Measurements from ENCODE around the gene AKAP12. TPM values are rescaled to one million over a fixed set of nuclear protein-coding genes. Genes with fewer than 3 reads are reported as not detected.

AKAP12 gene
- total RNA-seq, 1 donor from 2014 or later: 46.6 TPM

GRCh38 chr6:151359486-151359885 is 119.7 kb downstream of the AKAP12 start:
- no peak for DNase-seq (ENCODE audit: low read depth, low spot score)
- H3K27ac Mint-ChIP-seq (ENCODE audit: unreplicated experiment): no peak overlapping the region
- H3K27me3 Mint-ChIP-seq (ENCODE audit: low read depth): no peaks in the 10 kb centered on the region
- no peak for TF ChIP-seq CTCF (conservative IDR thresholded peaks at IDR 0.05)
- H3K4me3 Mint-ChIP-seq: no peak overlapping the region
- H3K9me3 Mint-ChIP-seq: no peaks in the 10 kb centered on the region
- peaks cover 30% of the 10 kb centered on the region for H3K36me3 Mint-ChIP-seq (ENCODE audit: low read depth)
- peaks cover 20% of the 10 kb centered on the region for H3K4me1 Mint-ChIP-seq

DNA sequence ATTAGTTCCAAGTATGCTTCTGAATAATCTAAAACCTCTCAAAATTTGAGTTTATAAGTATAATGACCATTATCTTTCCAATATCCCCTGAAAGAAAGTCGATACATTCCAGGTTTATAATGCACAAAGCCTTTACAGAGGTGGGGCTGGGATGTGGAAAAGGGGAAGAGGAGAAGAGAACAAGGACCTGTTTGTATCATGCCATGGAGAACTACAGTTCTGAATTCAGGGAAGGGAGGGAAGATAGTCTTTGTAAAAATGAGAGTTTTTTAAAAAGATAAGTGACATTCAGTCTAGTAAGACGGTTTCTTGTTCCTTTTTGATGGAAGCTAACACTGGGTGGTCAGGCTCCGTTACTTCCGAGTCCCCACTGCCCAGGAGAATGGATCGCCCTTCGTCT is 125.5 kb downstream of the AKAP12 start:
- Mint-ChIP-seq H3K4me3 (no peak overlapping the region), H3K4me1 (peaks cover 27% of the 10 kb centered on the region), H3K27ac (ENCODE audit: unreplicated experiment) (peak overlapping the region; percentile 22), H3K27me3 (ENCODE audit: low read depth) (no peaks in the 10 kb centered on the region), H3K36me3 (ENCODE audit: low read depth) (peaks cover 18% of the 10 kb centered on the region), H3K9me3 (no peaks in the 10 kb centered on the region)
- TF ChIP-seq CTCF (conservative IDR thresholded peaks at IDR 0.05): no peak
- no peak for DNase-seq (ENCODE audit: low read depth, low spot score)

- Mint-ChIP-seq H3K27me3 (ENCODE audit: low read depth) (no peaks in the 10 kb centered on the region), H3K4me1 (peaks cover 56% of the 10 kb centered on the region), H3K4me3 (peak overlapping the region; percentile 23), H3K9me3 (no peaks in the 10 kb centered on the region), H3K27ac (ENCODE audit: unreplicated experiment) (no peak overlapping the region), H3K36me3 (ENCODE audit: low read depth) (peaks cover 9% of the 10 kb centered on the region)
- no peak for DNase-seq (ENCODE audit: low read depth, low spot score)
- TF ChIP-seq CTCF (conservative IDR thresholded peaks at IDR 0.05): peak; percentile 38
Measured at GRCh38 chr6:151370509-151371078, 130.8 kb downstream of the AKAP12 start.

GRCh38 chr6:151372164-151372563 is 132.4 kb downstream of the AKAP12 start:
- no peak for DNase-seq (ENCODE audit: low read depth, low spot score)
- Mint-ChIP-seq H3K27ac (ENCODE audit: unreplicated experiment) (peak overlapping the region; percentile 10), H3K27me3 (ENCODE audit: low read depth) (no peaks in the 10 kb centered on the region), H3K4me3 (peak overlapping the region; percentile 44), H3K4me1 (peaks cover 59% of the 10 kb centered on the region), H3K9me3 (no peaks in the 10 kb centered on the region), H3K36me3 (ENCODE audit: low read depth) (peaks cover 9% of the 10 kb centered on the region)
- TF ChIP-seq CTCF (conservative IDR thresholded peaks at IDR 0.05): no peak

- Mint-ChIP-seq H3K27ac (ENCODE audit: unreplicated experiment) (peak overlapping the region; percentile 83), H3K4me3 (peak overlapping the region; percentile 56), H3K4me1 (peaks cover 64% of the 10 kb centered on the region), H3K36me3 (ENCODE audit: low read depth) (peaks cover 9% of the 10 kb centered on the region), H3K27me3 (ENCODE audit: low read depth) (no peaks in the 10 kb centered on the region), H3K9me3 (no peaks in the 10 kb centered on the region)
- peak; percentile 37 for DNase-seq (ENCODE audit: low read depth, low spot score)
- no peak for TF ChIP-seq CTCF (conservative IDR thresholded peaks at IDR 0.05)
Measured at GRCh38 chr6:151374036-151374683, 134.4 kb downstream of the AKAP12 start.

Data from neural crest cell (in vitro differentiated cells).